Right lobe of liver (tissue), 6 donors: ENCODE results near the gene LRP2. TPM values are rescaled to one million over a fixed set of nuclear protein-coding genes. Genes with fewer than 3 reads are reported as not detected.

Source experiments
- ATAC-seq, 4 donors: fragments of 200-7000 bp; cut with Tn5 transposase; one replicate each; pipeline ENCODE4 v1.9.1; 2020; ENCODE audit warnings: mild to moderate bottlenecking in 4 of 4, moderate library complexity in 4 of 4
- DNase-seq, 3 donors: peaks; one replicate each; pipeline ENCODE4 v3.0.0-alpha.2; 2020
- H3K27ac ChIP-seq, 3 donors: fragments of 200-600 bp; one replicate each; pipeline ENCODE4 v1.8.0; 2022
- H3K27me3 ChIP-seq, 2 donors: fragments of 200-600 bp; one replicate each; pipeline ENCODE4 v1.8.0; 2022
- H3K36me3 ChIP-seq, 4 donors: fragments of 200-600 bp; sonication (generic) in 1 of 4; one replicate each; pipeline versions ENCODE4 v1.5.1 to v1.8.0; 2017 to 2022; ENCODE audit warnings: control low read depth in 1 of 4
- H3K4me1 ChIP-seq, 4 donors: fragments of 200-600 bp; sonication (generic) in 1 of 4; one replicate each; pipeline versions ENCODE4 v1.5.1 to v1.8.0; 2017 to 2022; ENCODE audit warnings: control low read depth in 1 of 4
- H3K4me3 ChIP-seq, 3 donors: fragments of 200-600 bp; one replicate each; pipeline ENCODE4 v1.8.0; 2022
- H3K9me3 ChIP-seq, 4 donors: fragments of 200-600 bp; sonication (generic) in 1 of 4; one replicate each; pipeline versions ENCODE4 v1.5.1 to v1.8.0; 2017 to 2022; ENCODE audit warnings: control low read depth in 1 of 4
- POLR2A ChIP-seq: fragments of 450-650 bp; IDR thresholded peaks from one replicate; pipeline ENCODE4 v1.6.1; 2017; ENCODE audit warnings: antibody characterized with exemption, mild to moderate bottlenecking
- WGBS: methylation state at CpG from one replicate; pipeline ENCODE4 v1.1.6; 2018; ENCODE audit warnings: low coverage, low lambda C conversion rate; ENCODE audit not compliant: insufficient coverage; ENCODE audit errors: missing lambda C conversion rate; 5-methylcytosine and 5-hydroxymethylcytosine counted together
- intact Hi-C, 2 donors: fragments of 100-400 bp; cut with DNase I; formaldehyde crosslinking; loops; one replicate each; pipeline versions ENCODE4 v1.11.2 to v1.14.1; 2022
- total RNA-seq, 6 experiments: library from RNA; depleted of rRNA in 2 of 6; stranded (reverse); fragments of >200 nt in 2 of 6; fragmentation: NEBNext Ultra II Directional in 3 of 6; extraction: Animal tissue kit (Norgen Biotek cat#: 25700) in 3 of 6; gene quantifications; one replicate each; pipeline versions ENCODE4 v1.1.0 to v1.2.4, GENCODE V29; 2016 to 2023
- TF ChIP-seq, protein P1 (sequence below), 4 donors: fragments of 200-600 bp in 3 of 4; fragments of 450-650 bp in 1 of 4; IDR thresholded peaks; one replicate each; pipeline versions ENCODE4 v1.5.1 to v1.8.0; 2016 to 2022; ENCODE audit warnings: antibody characterized with exemption in 4 of 4, mild to moderate bottlenecking in 2 of 4
- donor health status: DM: no; HTN: yes; CAD: no.
- donor health status: DM: no; HTN: no; CAD: no.
- donor health status: DM: no; HTN: no; CAD: no.
- donor health status: DM: no; HTN: yes; CAD: no.
- donor health status: DM: no; HTN: yes; CAD: no.

Gene LRP2
- total RNA-seq, 6 experiments from 2014 or later, result 0.51 to 4.4 (median 1.0) TPM

DNA sequence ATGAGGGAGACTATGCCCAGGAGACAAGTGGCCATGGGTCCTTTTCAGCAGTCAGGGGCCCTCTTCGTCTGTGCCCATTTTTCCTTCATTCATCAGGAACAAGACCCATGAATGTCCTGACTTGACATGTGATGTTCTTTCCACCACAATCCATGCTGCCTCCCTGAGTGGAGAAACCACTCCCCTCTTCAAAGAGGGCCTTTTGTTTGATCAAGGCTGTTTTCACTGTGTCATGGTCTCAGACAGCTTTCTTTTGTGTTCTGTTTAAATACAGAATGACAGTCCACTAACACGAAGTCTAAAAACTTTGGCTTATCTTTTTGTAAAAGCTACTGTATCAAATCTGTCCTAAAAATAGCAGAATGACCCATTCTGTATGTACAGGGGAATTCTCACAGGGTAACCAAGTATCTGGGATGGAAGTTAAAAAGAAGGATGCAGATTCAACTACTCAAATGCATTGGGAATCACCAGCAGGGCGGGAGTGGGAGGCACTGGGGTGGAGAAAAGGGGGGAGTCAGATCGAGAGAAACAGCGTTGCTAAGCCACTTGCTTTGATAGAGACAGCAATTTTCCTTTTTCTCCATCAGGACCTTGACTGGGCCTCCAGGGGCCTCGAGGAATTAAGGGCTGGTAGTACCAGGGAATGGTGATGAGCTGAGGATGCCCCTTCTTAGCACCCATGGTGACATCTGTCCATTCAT lies 13.9 kb downstream of the LRP2 start:
- H3K27ac ChIP-seq, result no peak overlapping the region
- ATAC-seq (no peak), DNase-seq (no peak)
- WGBS, result 57% methylated on average over 6 of the region's 6 CpGs
- H3K9me3 ChIP-seq, result no peaks in the 10 kb centered on the region
- intact Hi-C loops, result no loop called here
- no peak overlapping the region for H3K4me3 ChIP-seq
- no peaks in the 10 kb centered on the region for H3K4me1 ChIP-seq
- H3K36me3 ChIP-seq, result no peaks in the 10 kb centered on the region
- H3K27me3 ChIP-seq, result no peaks in the 10 kb centered on the region
- TF ChIP-seq POLR2A, result no peak
- TF ChIP-seq, protein P1, sequence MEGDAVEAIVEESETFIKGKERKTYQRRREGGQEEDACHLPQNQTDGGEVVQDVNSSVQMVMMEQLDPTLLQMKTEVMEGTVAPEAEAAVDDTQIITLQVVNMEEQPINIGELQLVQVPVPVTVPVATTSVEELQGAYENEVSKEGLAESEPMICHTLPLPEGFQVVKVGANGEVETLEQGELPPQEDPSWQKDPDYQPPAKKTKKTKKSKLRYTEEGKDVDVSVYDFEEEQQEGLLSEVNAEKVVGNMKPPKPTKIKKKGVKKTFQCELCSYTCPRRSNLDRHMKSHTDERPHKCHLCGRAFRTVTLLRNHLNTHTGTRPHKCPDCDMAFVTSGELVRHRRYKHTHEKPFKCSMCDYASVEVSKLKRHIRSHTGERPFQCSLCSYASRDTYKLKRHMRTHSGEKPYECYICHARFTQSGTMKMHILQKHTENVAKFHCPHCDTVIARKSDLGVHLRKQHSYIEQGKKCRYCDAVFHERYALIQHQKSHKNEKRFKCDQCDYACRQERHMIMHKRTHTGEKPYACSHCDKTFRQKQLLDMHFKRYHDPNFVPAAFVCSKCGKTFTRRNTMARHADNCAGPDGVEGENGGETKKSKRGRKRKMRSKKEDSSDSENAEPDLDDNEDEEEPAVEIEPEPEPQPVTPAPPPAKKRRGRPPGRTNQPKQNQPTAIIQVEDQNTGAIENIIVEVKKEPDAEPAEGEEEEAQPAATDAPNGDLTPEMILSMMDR (IDR thresholded peaks at IDR 0.05), result no peak

DNA sequence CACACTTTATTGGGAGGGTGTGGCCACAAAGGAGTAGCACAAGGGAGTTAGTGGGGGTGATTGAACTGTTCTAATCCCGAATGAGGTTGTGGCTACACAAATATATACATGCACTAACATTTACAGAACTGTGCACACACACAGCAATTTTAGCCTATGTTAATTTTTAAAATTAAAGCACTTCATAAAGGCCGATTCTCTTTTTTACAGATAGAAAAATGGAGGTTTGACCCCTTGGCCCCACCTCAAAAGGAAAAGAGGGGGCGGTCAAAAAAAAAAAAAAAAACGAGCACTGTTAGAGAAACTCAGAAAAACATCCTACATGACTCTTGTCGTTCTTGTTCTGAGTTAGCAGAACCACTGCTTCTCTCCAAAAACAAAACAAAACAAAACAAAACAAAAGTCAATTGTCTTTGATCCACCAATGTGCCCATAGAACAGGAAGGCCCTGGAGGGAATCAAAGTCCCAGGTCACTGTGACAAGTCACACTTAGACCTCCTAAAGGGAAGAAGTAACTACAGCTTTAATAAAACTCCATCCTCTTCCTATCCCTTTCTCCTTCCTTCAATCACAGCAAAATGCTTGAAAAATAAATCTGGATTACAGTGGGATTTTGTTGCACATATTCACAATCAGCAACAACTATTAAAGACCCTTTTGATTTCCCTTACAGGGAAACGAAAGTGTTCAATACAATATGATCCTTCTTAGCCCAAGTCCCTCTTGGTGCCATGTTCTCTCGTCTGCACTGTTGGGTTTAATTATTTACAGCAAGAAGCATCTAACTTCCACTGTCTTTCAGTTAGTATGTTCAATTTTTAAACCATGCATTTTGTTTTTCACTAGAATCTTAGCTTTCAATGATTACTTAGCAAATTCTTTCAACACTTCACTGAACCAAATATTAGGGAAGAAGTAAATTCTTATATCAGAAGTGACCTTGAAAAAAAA lies 16.6 kb downstream of the LRP2 start:
- 61% methylated on average over 7 of the region's 7 CpGs for WGBS
- Histone ChIP-seq H3K9me3 (no peaks in the 10 kb centered on the region), H3K27me3 (no peaks in the 10 kb centered on the region), H3K4me1 (no peaks in the 10 kb centered on the region), H3K36me3 (no peaks in the 10 kb centered on the region), H3K27ac (no peak overlapping the region), H3K4me3 (no peak overlapping the region)
- intact Hi-C loops, result no loop called here
- ATAC-seq, result no peak
- no peak for TF ChIP-seq POLR2A
- TF ChIP-seq, protein P1 (IDR thresholded peaks at IDR 0.05), result no peak
- DNase-seq, result no peak

DNA sequence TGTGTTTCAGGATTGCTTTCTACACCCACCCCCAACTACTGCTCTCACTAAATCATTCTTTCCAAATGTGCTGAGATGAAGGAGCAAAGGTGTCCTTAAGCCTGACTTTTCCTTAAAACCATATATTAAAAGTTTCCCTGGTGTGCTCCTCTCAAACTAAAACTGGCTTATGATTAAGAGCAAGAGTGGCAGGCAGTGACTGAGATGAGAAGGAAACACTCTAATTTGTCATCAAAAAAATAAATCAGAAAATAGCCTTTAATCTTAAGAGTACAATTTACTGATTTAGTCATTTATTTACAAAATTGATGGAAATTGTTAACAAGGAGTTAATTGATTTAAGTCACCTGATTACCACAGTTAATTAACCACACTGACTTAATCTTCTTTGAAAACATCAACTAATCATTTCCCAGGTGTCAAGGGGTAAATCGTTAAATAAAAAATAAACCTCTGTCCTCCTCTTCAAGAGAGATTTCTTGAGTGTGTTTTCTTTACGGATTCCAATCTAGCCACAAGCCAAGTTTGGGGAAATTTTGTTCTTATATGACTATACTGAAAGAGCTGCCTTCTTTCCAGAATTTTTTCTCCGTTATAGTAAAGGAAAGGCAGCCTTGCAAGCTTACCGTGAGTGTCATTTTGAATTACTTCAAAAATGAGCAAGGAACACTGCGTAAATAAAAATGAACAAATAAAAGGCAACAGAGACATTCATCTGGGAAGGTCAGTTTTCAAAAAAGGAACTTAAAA lies 17.4 kb downstream of the LRP2 start:
- H3K4me1 ChIP-seq, result no peaks in the 10 kb centered on the region
- no peak overlapping the region for H3K27ac ChIP-seq
- DNase-seq, result no peak
- intact Hi-C loops, result no loop called here
- no peaks in the 10 kb centered on the region for H3K36me3 ChIP-seq
- no peaks in the 10 kb centered on the region for H3K27me3 ChIP-seq
- H3K4me3 ChIP-seq, result no peak overlapping the region
- H3K9me3 ChIP-seq, result no peaks in the 10 kb centered on the region
- no peak for TF ChIP-seq POLR2A
- TF ChIP-seq, protein P1 (IDR thresholded peaks at IDR 0.05), result no peak
- no peak for ATAC-seq
- WGBS, result 67% methylated on average over 5 of the region's 5 CpGs

DNA sequence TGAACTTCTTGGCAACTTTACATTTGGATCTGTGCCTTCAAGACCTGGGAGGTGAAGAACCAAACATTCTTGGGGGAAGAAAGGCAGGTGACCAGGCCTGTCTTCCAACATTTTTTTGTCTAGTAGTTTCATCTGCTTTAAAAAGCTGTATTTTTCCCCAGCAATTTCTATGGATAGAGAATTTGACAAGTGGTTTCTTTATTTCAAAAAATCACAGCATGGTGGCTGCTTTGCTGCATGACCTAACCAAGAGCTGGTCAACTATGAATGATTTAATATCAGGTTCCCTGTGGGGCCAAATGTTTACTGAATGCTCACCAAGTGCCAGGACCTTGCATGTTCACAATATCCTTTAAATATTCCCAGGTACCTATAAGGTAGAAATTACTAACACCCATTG lies 19.1 kb downstream of the LRP2 start:
- TF ChIP-seq, protein P1 (IDR thresholded peaks at IDR 0.05), result no peak
- TF ChIP-seq POLR2A, result no peak
- Histone ChIP-seq H3K4me3 (no peak overlapping the region), H3K27me3 (no peaks in the 10 kb centered on the region), H3K27ac (no peak overlapping the region), H3K4me1 (no peaks in the 10 kb centered on the region), H3K36me3 (no peaks in the 10 kb centered on the region), H3K9me3 (no peaks in the 10 kb centered on the region)
- intact Hi-C loops, result no loop called here
- no peak for ATAC-seq
- no peak for DNase-seq
